Urinary bladder (tissue), 4 donors: Measurements from ENCODE around the gene OR1J1. TPM values are rescaled to one million over a fixed set of nuclear protein-coding genes. Genes with fewer than 3 reads are reported as not detected.

Source experiments
- DNase-seq: peaks from one replicate; pipeline ENCODE4 v3.0.0-alpha.2; 2015; ENCODE audit errors: extremely low spot score
- H3K27ac ChIP-seq: one replicate; pipeline ENCODE4 v1.5.1; 2013; ENCODE audit warnings: low read depth, mild to moderate bottlenecking, moderate library complexity
- H3K36me3 ChIP-seq: one replicate; pipeline ENCODE4 v1.6.1; 2013; ENCODE audit warnings: mild to moderate bottlenecking, moderate library complexity; ENCODE audit not compliant: insufficient read depth
- H3K4me1 ChIP-seq: one replicate; pipeline ENCODE4 v1.6.1; 2013; ENCODE audit warnings: mild to moderate bottlenecking, moderate library complexity; ENCODE audit not compliant: insufficient read depth
- H3K4me3 ChIP-seq: one replicate; pipeline ENCODE4 v1.5.1; 2013; ENCODE audit warnings: low read depth, low read length
- WGBS: extraction: QIAGEN DNeasy Blood & Tissue Kit; methylation state at CpG from one replicate; pipeline ENCODE4 v1.1.7; 2013; 5-methylcytosine and 5-hydroxymethylcytosine counted together
- polyA plus RNA-seq: library from polyadenylated mRNA; stranded (reverse); fragments of 200-250 nt; gene quantifications from one replicate; pipeline ENCODE4 v1.2.3, GENCODE V29; 2013
- total RNA-seq: library from RNA; depleted of rRNA; stranded (reverse); fragments of >200 nt; gene quantifications from one replicate; pipeline ENCODE4 v1.2.3, GENCODE V29; 2014
- donor health status: healthy with polysubstance abuse.
- donor health status: healthy.

The OR1J1 gene
- total and polyA plus RNA-seq, 2 donors = not detected

GRCh38 chr9:122464633-122465567 is 12.8 kb downstream of the OR1J1 start:
- 14% methylated on average over 10 of the region's 10 CpGs for WGBS
- no peaks in the 10 kb centered on the region for H3K36me3 ChIP-seq
- no peak overlapping the region for H3K27ac ChIP-seq
- H3K4me3 ChIP-seq = peak overlapping the region; percentile 27
- H3K4me1 ChIP-seq = no peaks in the 10 kb centered on the region
- peak; percentile 49 for DNase-seq

GRCh38 chr9:122463828-122464632 is 13.7 kb downstream of the OR1J1 start:
- Histone ChIP-seq H3K4me1 (no peaks in the 10 kb centered on the region), H3K4me3 (no peak overlapping the region), H3K36me3 (no peaks in the 10 kb centered on the region), H3K27ac (no peak overlapping the region)
- WGBS = 80% methylated on average over 10 of the region's 10 CpGs
- no peak for DNase-seq

- WGBS = 94% methylated on average over 1 of the region's 1 CpG
- H3K4me3 ChIP-seq = no peak overlapping the region
Measured at GRCh38 chr9:122457787-122458186, 19.9 kb downstream of the OR1J1 start.

GRCh38 chr9:122456123-122456522 is 21.6 kb downstream of the OR1J1 start:
- H3K4me3 ChIP-seq = no peak overlapping the region
- WGBS = 53% methylated on average over 3 of the region's 3 CpGs
- H3K4me1 ChIP-seq = no peaks in the 10 kb centered on the region
- no peak for DNase-seq
- no peak overlapping the region for H3K27ac ChIP-seq
- H3K36me3 ChIP-seq = no peaks in the 10 kb centered on the region

More at GRCh38 chr9:122457787-122458186, 19.9 kb downstream of the OR1J1 start:
- H3K4me1 ChIP-seq = no peaks in the 10 kb centered on the region
- no peak for DNase-seq
- no peaks in the 10 kb centered on the region for H3K36me3 ChIP-seq
- H3K27ac ChIP-seq = no peak overlapping the region

GRCh38 chr9:122453677-122454135 is 24.0 kb downstream of the OR1J1 start:
- no peak overlapping the region for H3K27ac ChIP-seq
- H3K36me3 ChIP-seq = no peaks in the 10 kb centered on the region
- no peak overlapping the region for H3K4me3 ChIP-seq
- WGBS = 60% methylated on average over 2 of the region's 2 CpGs
- DNase-seq = no peak
- H3K4me1 ChIP-seq = no peaks in the 10 kb centered on the region

- H3K4me3 ChIP-seq = no peak overlapping the region
- no peak overlapping the region for H3K27ac ChIP-seq
- H3K36me3 ChIP-seq = no peaks in the 10 kb centered on the region
- 31% methylated on average over 3 of the region's 3 CpGs for WGBS
- no peaks in the 10 kb centered on the region for H3K4me1 ChIP-seq
- no peak for DNase-seq
Measured at GRCh38 chr9:122446819-122447484, 30.8 kb downstream of the OR1J1 start.

- 72% methylated on average over 2 of the region's 2 CpGs for WGBS
- Histone ChIP-seq H3K36me3 (no peaks in the 10 kb centered on the region), H3K27ac (no peak overlapping the region), H3K4me1 (no peaks in the 10 kb centered on the region), H3K4me3 (no peak overlapping the region)
- no peak for DNase-seq
Measured at GRCh38 chr9:122445155-122445749, 32.5 kb downstream of the OR1J1 start.

GRCh38 chr9:122444041-122444733 is 33.5 kb downstream of the OR1J1 start:
- no peak overlapping the region for H3K4me3 ChIP-seq
- 65% methylated on average over 5 of the region's 5 CpGs for WGBS
- no peaks in the 10 kb centered on the region for H3K36me3 ChIP-seq
- no peak for DNase-seq
- no peak overlapping the region for H3K27ac ChIP-seq
- no peaks in the 10 kb centered on the region for H3K4me1 ChIP-seq

GRCh38 chr9:122442568-122442967 is 35.2 kb downstream of the OR1J1 start:
- H3K4me1 ChIP-seq = no peaks in the 10 kb centered on the region
- H3K36me3 ChIP-seq = no peaks in the 10 kb centered on the region
- DNase-seq = no peak
- H3K4me3 ChIP-seq = no peak overlapping the region
- H3K27ac ChIP-seq = no peak overlapping the region
- 84% methylated on average over 1 of the region's 1 CpG for WGBS

Other genes starting within 250 kb of the OR1J1 start
- gene LHX6, start 249.0 kb downstream of the OR1J1 start, total RNA-seq = 2.2 TPM
- gene LHX6, start 249.0 kb downstream of the OR1J1 start, polyA plus RNA-seq = 6.8 TPM
- gene RBM18, start 213.1 kb downstream of the OR1J1 start, total RNA-seq = 19.1 TPM
- 14.4 TPM for gene RBM18, start 213.1 kb downstream of the OR1J1 start, polyA plus RNA-seq
- gene MRRF, start 213.0 kb downstream of the OR1J1 start, total RNA-seq = 42.0 TPM
- gene MRRF, start 213.0 kb downstream of the OR1J1 start, polyA plus RNA-seq = 22.7 TPM
- 98.8 TPM for gene PTGS1, start 106.9 kb downstream of the OR1J1 start, total RNA-seq
- 348 TPM for gene PTGS1, start 106.9 kb downstream of the OR1J1 start, polyA plus RNA-seq
- gene OR1J2, start 32.9 kb upstream of the OR1J1 start, total RNA-seq = not detected
- not detected for gene OR1J2, start 32.9 kb upstream of the OR1J1 start, polyA plus RNA-seq
- gene OR1J4, start 41.2 kb upstream of the OR1J1 start, total RNA-seq = not detected
- not detected for gene OR1J4, start 41.2 kb upstream of the OR1J1 start, polyA plus RNA-seq
- not detected for gene OR1N1, start 49.4 kb upstream of the OR1J1 start, total RNA-seq
- gene OR1N1, start 49.4 kb upstream of the OR1J1 start, polyA plus RNA-seq = not detected
- not detected for gene OR1N2, start 75.2 kb upstream of the OR1J1 start, total RNA-seq
- not detected for gene OR1N2, start 75.2 kb upstream of the OR1J1 start, polyA plus RNA-seq
- gene OR1L8, start 105.5 kb upstream of the OR1J1 start, total RNA-seq = 0.16 TPM
- gene OR1L8, start 105.5 kb upstream of the OR1J1 start, polyA plus RNA-seq = 0.18 TPM
- not detected for gene OR1Q1, start 136.8 kb upstream of the OR1J1 start, total RNA-seq
- gene OR1Q1, start 136.8 kb upstream of the OR1J1 start, polyA plus RNA-seq = not detected
- not detected for gene OR1B1, start 179.7 kb upstream of the OR1J1 start, total RNA-seq
- gene OR1B1, start 179.7 kb upstream of the OR1J1 start, polyA plus RNA-seq = not detected
- gene OR1L1, start 183.8 kb upstream of the OR1J1 start, total RNA-seq = not detected
- gene OR1L1, start 183.8 kb upstream of the OR1J1 start, polyA plus RNA-seq = not detected
- not detected for gene OR1L3, start 197.2 kb upstream of the OR1J1 start, total RNA-seq
- gene OR1L3, start 197.2 kb upstream of the OR1J1 start, polyA plus RNA-seq = not detected
- not detected for gene OR1L4, start 246.1 kb upstream of the OR1J1 start, total RNA-seq
- gene OR1L4, start 246.1 kb upstream of the OR1J1 start, polyA plus RNA-seq = not detected